Neural cell (in vitro differentiated cells): ENCODE results near the gene FFAR4. TPM values are rescaled to one million over a fixed set of nuclear protein-coding genes. Genes with fewer than 3 reads are reported as not detected.

ENCODE experiments used
- H2AFZ ChIP-seq: fragments of 200-600, 300-800 bp; sonication (generic), shearing (Covaris generic); 2 replicates; pipeline ENCODE4 v1.6.0; 2014; ENCODE audit warnings: low read depth, mild to moderate bottlenecking, antibody characterized with exemption, low read length, moderate library complexity
- H3F3A ChIP-seq: fragments of 200-600 bp; shearing (Covaris generic); 2 replicates; pipeline ENCODE4 v1.6.1; 2016; ENCODE audit warnings: mild to moderate bottlenecking, moderate library complexity, mixed read lengths, antibody characterized with exemption, low read length; ENCODE audit not compliant: insufficient read depth, poor library complexity, severe bottlenecking
- H3K27ac ChIP-seq: fragments of 200-600, 300-800 bp; sonication (generic), shearing (Covaris generic); 2 replicates; pipeline ENCODE4 v1.5.1; 2014; ENCODE audit warnings: mild to moderate bottlenecking, low read length, moderate library complexity
- H3K27me3 ChIP-seq: fragments of 300-800, 200-600 bp; sonication (generic), shearing (Covaris generic); 2 replicates; pipeline ENCODE4 v1.6.0; 2014; ENCODE audit warnings: mild to moderate bottlenecking, low read depth, low read length, moderate library complexity; ENCODE audit not compliant: insufficient read depth
- H3K36me3 ChIP-seq: fragments of 300-800, 200-600 bp; sonication (generic), shearing (Covaris generic); 2 replicates; pipeline ENCODE4 v1.5.1; 2014; ENCODE audit warnings: mild to moderate bottlenecking, antibody characterized with exemption, low read length, moderate library complexity; ENCODE audit not compliant: insufficient read depth
- H3K4me2 ChIP-seq: fragments of 300-800, 200-600 bp; sonication (generic), shearing (Covaris generic); 2 replicates; pipeline ENCODE4 v1.6.0; 2014; ENCODE audit warnings: mild to moderate bottlenecking, low read length
- H3K4me3 ChIP-seq: fragments of 300-800, 200-600 bp; sonication (generic), shearing (Covaris generic); 2 replicates; pipeline ENCODE4 v1.5.1; 2014; ENCODE audit warnings: mild to moderate bottlenecking, low read length, moderate library complexity
- H3K79me2 ChIP-seq: fragments of 200-600 bp; shearing (Covaris generic); replicated peaks from 2 replicates; pipeline ENCODE4 v1.6.0; 2014; ENCODE audit warnings: mild to moderate bottlenecking, low read length, moderate library complexity; ENCODE audit not compliant: insufficient read depth
- H3K9ac ChIP-seq: fragments of 300-800, 200-600 bp; sonication (generic), shearing (Covaris generic); 2 replicates; pipeline ENCODE4 v1.6.1; 2016; ENCODE audit warnings: mild to moderate bottlenecking, low read length, mixed read lengths
- H3K9me2 ChIP-seq: fragments of 200-600 bp; shearing (Covaris generic); 2 replicates; pipeline ENCODE4 v1.6.1; 2016; ENCODE audit warnings: mild to moderate bottlenecking, low read length, mixed read lengths; ENCODE audit not compliant: insufficient read depth
- H3K9me3 ChIP-seq: fragments of 200-600, 300-800 bp; sonication (generic), shearing (Covaris generic); 2 replicates; pipeline ENCODE4 v1.6.1; 2016; ENCODE audit warnings: mild to moderate bottlenecking, mixed run types, low read length, moderate library complexity, mixed read lengths
- H4K20me1 ChIP-seq: fragments of 200-600 bp; shearing (Covaris generic); 2 replicates; pipeline ENCODE4 v1.6.1; 2016; ENCODE audit warnings: mild to moderate bottlenecking, mixed run types; ENCODE audit not compliant: insufficient read depth
- EP300 ChIP-seq: fragments of 450-650 bp; conservative IDR thresholded peaks from 2 replicates; pipeline ENCODE4 v1.6.1; 2014; ENCODE audit warnings: antibody characterized with exemption, mild to moderate bottlenecking, moderate library complexity; ENCODE audit not compliant: poor library complexity, severe bottlenecking
- EZH2 ChIP-seq: fragments of 200-600, 300-800 bp; shearing (Covaris generic), sonication (generic); IDR thresholded peaks from 2 replicates; pipeline ENCODE4 v1.6.1; 2014; ENCODE audit warnings: antibody characterized with exemption, low read length, borderline replicate concordance, mild to moderate bottlenecking; ENCODE audit not compliant: insufficient read depth, poor library complexity, severe bottlenecking
- MXI1 ChIP-seq: fragments of 450-650 bp; conservative IDR thresholded peaks from 2 replicates; pipeline ENCODE4 v1.6.1; 2014; ENCODE audit warnings: antibody characterized with exemption, mild to moderate bottlenecking; ENCODE audit not compliant: poor library complexity, severe bottlenecking
- POLR2AphosphoS5 ChIP-seq: IDR thresholded peaks from 2 replicates; pipeline ENCODE4 v1.6.1; 2012
- RAD21 ChIP-seq: fragments of 450-650 bp; conservative IDR thresholded peaks from 2 replicates; pipeline ENCODE4 v1.6.1; 2014; ENCODE audit warnings: antibody characterized with exemption, mild to moderate bottlenecking, moderate library complexity
- SMC3 ChIP-seq: fragments of 450-650 bp; conservative IDR thresholded peaks from 2 replicates; pipeline ENCODE4 v1.6.1; 2014; ENCODE audit warnings: antibody characterized with exemption, mild to moderate bottlenecking, moderate library complexity; ENCODE audit not compliant: poor library complexity
- TAF1 ChIP-seq: IDR thresholded peaks from 2 replicates; pipeline ENCODE4 v1.6.1; 2012; ENCODE audit warnings: low read depth
- polyA plus RNA-seq: library from polyadenylated mRNA; depleted of rRNA; stranded (reverse); fragments of >200 nt; gene quantifications from 2 replicates; pipeline ENCODE4 v1.2.3, GENCODE V29; 2014
- TF ChIP-seq, protein P1 (sequence below): IDR thresholded peaks from 2 replicates; pipeline ENCODE4 v1.6.1; 2012; ENCODE audit warnings: borderline replicate concordance
- TF ChIP-seq, protein P2 (sequence below): fragments of 450-650 bp; IDR thresholded peaks from 2 replicates; pipeline ENCODE4 v1.5.1; 2014; ENCODE audit warnings: antibody characterized with exemption, mild to moderate bottlenecking, moderate library complexity; ENCODE audit not compliant: poor library complexity, severe bottlenecking

Gene FFAR4
- polyA plus RNA-seq, 1 donor from 2014 or later = not detected

DNA sequence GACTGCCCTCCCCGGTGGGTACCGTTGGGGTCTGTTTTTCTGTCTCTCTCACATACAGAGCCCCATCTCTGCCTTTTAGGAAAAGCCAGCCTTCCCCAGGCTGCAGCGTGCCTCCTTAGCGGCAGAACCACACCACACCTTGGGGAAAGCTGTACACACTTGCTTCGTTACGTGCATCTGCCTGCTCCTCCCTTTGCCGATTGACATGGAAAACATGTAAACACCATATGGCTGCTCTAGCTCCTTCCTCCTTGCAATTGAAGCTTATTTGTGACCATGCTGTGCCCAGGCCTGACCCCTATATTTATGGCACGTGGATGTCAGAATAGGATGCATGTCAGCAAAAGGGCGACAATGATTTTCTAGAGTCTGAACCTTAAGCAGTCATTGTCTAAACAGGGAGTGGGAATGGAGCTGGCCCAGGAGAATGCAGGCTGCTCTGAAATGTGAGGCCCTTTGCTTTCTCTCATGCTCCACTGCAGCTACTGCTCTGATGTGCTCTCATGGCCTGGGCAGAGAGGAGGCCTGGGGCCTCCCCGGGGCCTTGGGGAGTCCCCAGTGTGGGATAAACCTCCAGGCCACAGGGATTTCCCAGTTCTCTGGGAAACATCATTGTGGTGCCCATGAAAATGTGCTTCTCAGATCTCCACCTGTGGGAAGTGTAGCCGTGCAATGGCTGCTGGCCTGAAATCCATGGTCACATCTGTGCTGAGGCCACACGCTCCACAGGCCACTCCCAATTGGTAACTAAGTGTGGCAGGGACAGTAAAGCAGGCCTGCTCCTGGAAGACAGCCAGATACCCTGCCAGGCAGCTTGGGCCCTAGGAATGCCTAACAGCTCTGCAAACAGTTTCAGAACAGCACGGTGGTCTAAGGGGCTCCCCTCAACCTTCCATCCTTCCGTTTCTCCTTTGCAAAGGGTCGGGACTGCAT, 64.4 kb downstream of the FFAR4 start:
- H2AFZ ChIP-seq = no peak overlapping the region
- H3K4me2 ChIP-seq = no peak overlapping the region
- no peaks in the 10 kb centered on the region for H3K36me3 ChIP-seq
- H3K9ac ChIP-seq = no peak overlapping the region
- H3K27me3 ChIP-seq = no peaks in the 10 kb centered on the region
- TF ChIP-seq TAF1 (no peak), RAD21 (no peak), EP300 (no peak), MXI1 (no peak), POLR2AphosphoS5 (no peak), SMC3 (no peak), EZH2 (no peak)
- TF ChIP-seq, protein P1, sequence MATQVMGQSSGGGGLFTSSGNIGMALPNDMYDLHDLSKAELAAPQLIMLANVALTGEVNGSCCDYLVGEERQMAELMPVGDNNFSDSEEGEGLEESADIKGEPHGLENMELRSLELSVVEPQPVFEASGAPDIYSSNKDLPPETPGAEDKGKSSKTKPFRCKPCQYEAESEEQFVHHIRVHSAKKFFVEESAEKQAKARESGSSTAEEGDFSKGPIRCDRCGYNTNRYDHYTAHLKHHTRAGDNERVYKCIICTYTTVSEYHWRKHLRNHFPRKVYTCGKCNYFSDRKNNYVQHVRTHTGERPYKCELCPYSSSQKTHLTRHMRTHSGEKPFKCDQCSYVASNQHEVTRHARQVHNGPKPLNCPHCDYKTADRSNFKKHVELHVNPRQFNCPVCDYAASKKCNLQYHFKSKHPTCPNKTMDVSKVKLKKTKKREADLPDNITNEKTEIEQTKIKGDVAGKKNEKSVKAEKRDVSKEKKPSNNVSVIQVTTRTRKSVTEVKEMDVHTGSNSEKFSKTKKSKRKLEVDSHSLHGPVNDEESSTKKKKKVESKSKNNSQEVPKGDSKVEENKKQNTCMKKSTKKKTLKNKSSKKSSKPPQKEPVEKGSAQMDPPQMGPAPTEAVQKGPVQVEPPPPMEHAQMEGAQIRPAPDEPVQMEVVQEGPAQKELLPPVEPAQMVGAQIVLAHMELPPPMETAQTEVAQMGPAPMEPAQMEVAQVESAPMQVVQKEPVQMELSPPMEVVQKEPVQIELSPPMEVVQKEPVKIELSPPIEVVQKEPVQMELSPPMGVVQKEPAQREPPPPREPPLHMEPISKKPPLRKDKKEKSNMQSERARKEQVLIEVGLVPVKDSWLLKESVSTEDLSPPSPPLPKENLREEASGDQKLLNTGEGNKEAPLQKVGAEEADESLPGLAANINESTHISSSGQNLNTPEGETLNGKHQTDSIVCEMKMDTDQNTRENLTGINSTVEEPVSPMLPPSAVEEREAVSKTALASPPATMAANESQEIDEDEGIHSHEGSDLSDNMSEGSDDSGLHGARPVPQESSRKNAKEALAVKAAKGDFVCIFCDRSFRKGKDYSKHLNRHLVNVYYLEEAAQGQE = no peak
- TF ChIP-seq, protein P2, sequence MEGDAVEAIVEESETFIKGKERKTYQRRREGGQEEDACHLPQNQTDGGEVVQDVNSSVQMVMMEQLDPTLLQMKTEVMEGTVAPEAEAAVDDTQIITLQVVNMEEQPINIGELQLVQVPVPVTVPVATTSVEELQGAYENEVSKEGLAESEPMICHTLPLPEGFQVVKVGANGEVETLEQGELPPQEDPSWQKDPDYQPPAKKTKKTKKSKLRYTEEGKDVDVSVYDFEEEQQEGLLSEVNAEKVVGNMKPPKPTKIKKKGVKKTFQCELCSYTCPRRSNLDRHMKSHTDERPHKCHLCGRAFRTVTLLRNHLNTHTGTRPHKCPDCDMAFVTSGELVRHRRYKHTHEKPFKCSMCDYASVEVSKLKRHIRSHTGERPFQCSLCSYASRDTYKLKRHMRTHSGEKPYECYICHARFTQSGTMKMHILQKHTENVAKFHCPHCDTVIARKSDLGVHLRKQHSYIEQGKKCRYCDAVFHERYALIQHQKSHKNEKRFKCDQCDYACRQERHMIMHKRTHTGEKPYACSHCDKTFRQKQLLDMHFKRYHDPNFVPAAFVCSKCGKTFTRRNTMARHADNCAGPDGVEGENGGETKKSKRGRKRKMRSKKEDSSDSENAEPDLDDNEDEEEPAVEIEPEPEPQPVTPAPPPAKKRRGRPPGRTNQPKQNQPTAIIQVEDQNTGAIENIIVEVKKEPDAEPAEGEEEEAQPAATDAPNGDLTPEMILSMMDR = no peak
- no peaks in the 10 kb centered on the region for H3K79me2 ChIP-seq
- no peaks in the 10 kb centered on the region for H4K20me1 ChIP-seq
- no peak overlapping the region for H3K4me3 ChIP-seq
- no peaks in the 10 kb centered on the region for H3K9me2 ChIP-seq
- H3F3A ChIP-seq = no peaks in the 10 kb centered on the region
- no peak overlapping the region for H3K27ac ChIP-seq
- H3K9me3 ChIP-seq = no peaks in the 10 kb centered on the region

Other genes starting within 250 kb of the FFAR4 start
- 0.47 TPM in 1 of 2 replicates, not detected in the other for gene MYOF, start 84.3 kb upstream of the FFAR4 start, polyA plus RNA-seq
- 0.16 and 0.67 TPM in 2 replicates for gene CEP55, start 70.1 kb upstream of the FFAR4 start, polyA plus RNA-seq
- gene RBP4, start 34.6 kb downstream of the FFAR4 start, polyA plus RNA-seq = 0.73 and 1.9 TPM in 2 replicates
- not detected in 2 replicates for gene PDE6C, start 45.9 kb downstream of the FFAR4 start, polyA plus RNA-seq
- gene FRA10AC1, start 135.9 kb downstream of the FFAR4 start, polyA plus RNA-seq = 15.7 and 22.8 TPM in 2 replicates
- gene LGI1, start 191.3 kb downstream of the FFAR4 start, polyA plus RNA-seq = 2.1 and 2.5 TPM in 2 replicates